Islet precursor cell (in vitro differentiated cells): ENCODE measurements around the gene FHOD3.
"Not testable (repeated sequence)": the region's sequence is repeated elsewhere in the genome, so short reads cannot be mapped to it uniquely, and the experiment has no call there.

ENCODE experiments used
- DNase-seq: peaks from one replicate; pipeline ENCODE4 v3.0.0-alpha.2; 2018

Gene FHOD3

GRCh38 chr18:36529747-36530146, 232.2 kb downstream of the FHOD3 start:
- DNase-seq = no peak

DNA sequence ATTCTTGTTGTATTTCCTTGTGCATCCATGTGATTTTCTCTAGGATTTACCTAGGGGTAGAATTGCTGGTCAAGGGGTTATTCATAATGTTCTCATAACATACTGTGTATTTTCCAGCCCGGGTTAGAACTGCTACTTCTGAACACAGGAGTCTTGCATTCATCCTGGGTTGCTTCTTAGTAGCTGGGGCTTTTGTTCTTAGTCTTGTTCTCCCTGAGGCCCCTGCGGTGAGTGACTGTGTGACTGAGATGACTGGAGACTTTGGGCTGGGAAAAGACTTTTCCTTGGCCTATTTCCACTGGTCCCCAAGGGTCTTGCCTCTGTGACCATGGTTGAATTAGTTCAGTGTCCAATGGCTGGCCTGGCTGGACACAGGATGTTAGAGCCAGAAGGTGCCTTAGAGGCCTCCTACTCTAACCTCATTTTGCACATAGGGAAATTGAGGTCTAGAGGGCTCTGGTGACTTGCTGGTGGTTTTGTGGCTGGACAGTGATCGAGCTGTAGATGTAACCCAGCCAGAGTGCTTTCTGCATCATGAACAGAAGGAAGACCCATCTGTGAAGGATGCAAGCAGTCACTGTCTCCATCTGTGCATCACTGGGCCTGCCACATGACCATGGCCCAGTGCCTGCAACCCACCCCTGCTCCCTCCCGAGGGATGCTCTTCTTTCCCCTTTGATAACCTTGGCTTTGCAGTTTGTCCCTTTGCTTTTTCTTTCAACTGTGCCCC, 233.3 kb downstream of the FHOD3 start:
- no peak for DNase-seq

DNA sequence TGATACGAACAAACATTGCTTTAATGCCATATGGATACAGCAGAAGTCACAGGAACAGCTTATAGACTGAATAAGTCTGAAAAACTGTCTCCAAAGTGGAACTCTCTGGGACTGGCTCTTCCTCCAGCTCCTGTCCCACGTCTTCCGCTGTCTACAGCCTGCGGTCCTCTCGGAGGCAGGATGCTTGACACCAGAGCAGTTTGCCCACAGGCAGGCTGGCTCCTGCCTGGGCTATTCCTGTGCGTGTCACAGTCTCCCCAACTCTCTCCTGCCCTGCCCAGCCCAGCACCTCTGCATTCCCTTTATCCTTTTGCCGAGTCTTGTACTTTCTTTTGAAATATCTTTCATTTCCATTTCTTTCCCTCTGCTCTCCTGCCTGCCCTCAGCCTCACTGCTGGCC, 234.1 kb downstream of the FHOD3 start:
- no peak for DNase-seq

GRCh38 chr18:36532394-36532793, 234.9 kb downstream of the FHOD3 start:
- DNase-seq = no peak

- DNase-seq = no peak
Observed at GRCh38 chr18:36532815-36533214, 235.3 kb downstream of the FHOD3 start.

GRCh38 chr18:36533446-36534153, 236.1 kb downstream of the FHOD3 start:
- no peak for DNase-seq

DNA sequence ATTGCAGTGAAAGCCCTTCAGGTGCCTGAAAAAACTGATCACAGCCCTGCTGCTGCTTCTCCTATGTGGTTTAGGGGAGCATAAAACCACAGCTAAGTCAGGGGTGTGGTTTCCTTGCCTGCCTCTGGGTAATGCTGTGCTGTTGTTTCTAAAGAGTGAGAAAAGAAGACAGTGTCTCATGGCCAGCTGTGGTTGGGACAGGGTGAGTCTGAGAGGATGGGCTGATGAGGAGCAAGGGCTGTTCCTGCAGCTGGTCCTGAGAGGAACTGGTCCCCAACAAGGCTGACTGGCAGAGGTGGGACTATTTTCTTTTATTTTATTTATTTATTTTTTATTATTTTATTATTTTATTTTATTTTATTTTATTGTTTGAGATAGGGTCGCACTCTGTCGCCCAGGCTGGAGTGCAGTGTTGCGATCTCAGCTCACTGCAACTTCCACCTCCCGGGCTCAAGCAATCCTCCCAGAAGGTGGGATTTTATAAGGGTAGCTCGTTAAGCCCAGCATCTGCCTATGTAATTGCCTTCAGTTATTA, 236.7 kb downstream of the FHOD3 start:
- no peak for DNase-seq

- DNase-seq = no peak
Observed at GRCh38 chr18:36535202-36535935, 237.9 kb downstream of the FHOD3 start.

DNA sequence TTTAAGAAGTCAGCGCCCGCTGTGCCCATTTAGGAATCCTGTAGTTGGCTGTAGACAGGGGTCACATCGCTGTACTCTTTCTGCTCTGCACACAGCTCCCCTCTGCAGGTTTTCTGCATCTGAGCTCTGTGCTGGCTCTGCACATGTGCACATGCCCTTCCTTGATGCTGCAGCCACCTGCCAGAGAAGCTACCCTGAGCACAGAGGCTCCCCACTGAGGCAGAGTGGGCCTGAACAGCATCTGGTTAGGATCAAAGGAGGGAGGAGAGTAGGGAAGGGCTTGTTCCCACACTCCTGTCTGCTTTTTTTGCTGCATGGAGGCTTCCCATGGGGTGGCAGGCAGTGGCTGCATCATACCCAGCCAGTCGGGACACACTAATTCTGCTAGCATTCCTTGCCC, 238.9 kb downstream of the FHOD3 start:
- DNase-seq = no peak

GRCh38 chr18:36537289-36537688, 239.8 kb downstream of the FHOD3 start:
- no peak for DNase-seq

DNA sequence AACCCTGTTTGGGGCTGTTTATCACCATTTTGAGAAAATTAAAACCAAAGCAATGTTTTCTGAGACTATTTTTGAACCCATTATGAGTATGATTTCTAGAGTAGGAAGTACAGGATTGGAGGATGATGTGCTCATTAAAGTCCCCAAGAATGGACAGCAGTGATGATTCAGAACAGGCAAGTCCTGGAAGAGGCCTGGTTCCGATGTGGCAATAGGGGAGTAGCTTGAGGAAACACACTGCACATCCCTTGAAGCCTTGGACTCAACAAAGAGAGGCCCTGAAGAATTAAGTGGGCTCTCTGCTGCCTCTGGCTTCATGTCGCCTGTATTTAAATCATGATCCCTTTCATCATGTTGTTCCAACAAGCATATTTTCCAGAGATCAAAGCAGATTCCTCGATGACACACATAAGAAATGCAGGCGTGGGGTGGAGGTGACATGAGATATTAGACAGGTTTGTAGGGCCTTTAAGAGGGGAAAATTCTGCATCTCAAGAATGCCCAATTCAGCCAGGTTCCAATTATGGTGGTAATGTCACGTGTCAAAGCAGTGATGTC, 242.2 kb downstream of the FHOD3 start:
- no peak for DNase-seq

GRCh38 chr18:36543030-36543429, 245.5 kb downstream of the FHOD3 start:
- DNase-seq = no peak

DNA sequence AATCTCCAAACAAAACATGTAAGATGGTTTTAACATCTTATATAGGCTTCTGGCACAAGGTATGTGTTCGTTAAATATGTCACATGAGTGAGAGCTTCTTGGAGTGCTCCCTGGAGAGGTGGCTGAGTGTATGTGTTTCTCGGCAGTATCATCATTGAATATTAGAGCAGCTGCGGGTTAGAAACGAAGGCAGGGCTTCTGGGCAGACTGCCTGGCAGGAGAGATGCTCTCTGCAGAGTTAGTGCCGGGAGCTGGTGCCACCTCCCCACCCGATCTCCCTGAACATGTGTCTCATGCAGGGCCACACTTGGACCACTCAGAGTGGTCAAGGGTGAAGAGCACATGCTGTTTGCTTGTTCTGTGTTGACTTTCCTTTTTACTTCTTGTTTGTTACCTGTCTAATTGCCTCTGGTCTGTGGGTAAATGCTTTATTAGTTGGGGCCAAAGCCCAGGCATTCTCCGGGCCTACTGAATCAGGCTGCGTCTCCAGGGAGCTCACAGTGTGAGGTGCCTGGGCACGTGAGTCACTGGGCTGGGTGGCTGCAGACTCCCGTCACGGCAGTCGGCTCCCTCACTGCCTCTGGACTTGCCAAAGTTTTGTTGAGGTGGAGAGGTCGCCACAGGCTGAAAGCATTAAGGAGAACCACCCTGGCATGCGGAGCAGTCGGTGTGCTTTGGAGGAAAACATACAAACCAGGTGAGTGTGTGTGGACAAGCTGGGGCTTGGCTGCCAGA, 246.6 kb downstream of the FHOD3 start:
- DNase-seq = no peak

GRCh38 chr18:36545821-36546427, 248.4 kb downstream of the FHOD3 start:
- DNase-seq = no peak

DNA sequence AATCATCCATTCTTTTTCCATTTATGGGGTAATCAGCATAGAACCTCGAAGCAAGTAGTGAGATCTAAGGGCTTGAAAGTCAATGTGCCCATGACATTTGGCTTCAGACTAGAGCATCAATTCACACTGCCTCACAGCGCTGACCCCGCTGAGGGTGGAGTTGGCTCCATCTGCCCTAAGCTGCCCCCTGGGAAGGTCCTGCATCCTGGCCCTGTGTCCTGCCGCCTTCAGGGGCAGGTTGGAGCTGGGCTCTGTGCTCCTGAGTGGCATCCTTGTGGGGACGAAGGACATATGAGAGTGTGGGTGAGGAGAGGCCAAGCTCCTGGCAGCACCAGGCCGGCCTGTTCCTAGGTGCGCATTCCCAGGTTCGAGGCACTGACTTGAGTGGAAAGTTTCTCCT, 249.4 kb downstream of the FHOD3 start:
- no peak for DNase-seq

DNA sequence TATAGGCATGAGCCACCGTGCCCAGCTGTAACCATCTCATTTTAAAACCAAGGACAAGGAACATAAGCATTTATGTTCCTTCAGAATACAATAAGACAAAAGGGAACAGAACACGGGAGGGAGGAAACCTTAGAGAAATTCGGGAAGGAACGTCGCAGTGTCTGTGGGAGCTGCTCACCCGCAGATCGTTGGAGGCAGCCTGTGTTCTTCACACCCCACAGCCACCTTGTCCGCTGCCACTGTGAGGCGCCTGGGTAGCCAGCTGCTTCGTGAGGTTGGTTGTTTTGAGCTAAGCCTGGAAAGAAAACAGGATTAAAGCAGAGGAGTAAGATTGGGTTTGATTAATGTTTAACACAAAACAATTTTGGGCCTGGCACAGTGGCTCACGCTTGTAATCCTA, 250.0 kb downstream of the FHOD3 start:
- no peak for DNase-seq

GRCh38 chr18:36551274-36551673, 253.8 kb downstream of the FHOD3 start:
- DNase-seq = not testable (repeated sequence)

DNA sequence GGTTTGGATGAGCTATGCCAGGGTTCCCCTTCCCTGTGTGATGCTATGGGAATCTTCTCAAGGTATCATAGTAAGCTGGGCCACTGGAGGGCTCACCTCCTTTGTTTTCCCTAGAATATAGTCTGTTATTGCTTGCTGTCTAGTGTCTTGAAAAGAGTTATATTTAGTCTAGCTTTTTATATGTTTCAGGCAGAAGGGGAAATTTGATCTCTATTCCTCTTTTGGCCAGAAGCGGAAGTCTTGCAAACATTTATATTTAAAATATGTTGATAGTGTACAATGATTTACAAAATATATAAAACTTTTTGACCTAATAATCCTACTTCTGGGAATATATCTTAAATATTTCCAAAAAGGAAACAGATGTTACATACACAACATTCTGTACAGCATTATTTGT, 260.7 kb downstream of the FHOD3 start:
- DNase-seq = no peak

GRCh38 chr18:36559149-36559857, 261.8 kb downstream of the FHOD3 start:
- DNase-seq = no peak

DNA sequence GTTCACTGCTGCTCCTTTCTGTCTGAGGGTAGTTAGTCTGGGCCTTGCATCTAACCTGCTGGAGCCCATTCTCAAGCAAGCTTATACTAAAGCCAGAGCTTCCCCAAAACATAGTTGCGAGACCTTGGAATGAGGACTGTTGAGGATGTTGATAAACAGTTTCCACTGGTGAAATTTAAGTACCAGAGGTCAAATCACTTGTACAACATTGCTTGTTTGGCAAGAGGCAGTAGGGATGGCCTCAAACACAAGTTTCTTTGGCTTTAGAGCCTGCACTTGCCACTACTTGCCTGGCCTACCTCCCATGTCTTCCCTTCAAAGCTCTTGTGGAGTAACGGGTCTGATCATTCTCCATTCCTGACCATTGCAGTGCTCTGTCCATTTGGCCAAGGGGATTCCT, 262.7 kb downstream of the FHOD3 start:
- DNase-seq = no peak

GRCh38 chr18:36561046-36561445, 263.5 kb downstream of the FHOD3 start:
- DNase-seq = no peak

- no peak for DNase-seq
Observed at GRCh38 chr18:36564841-36565240, 267.3 kb downstream of the FHOD3 start.
